Fibroblast of upper back skin (primary cell): ENCODE measurements around the gene ODAD3.
A peak's percentile ranks its signal among the peaks of the same experiment; 100 is the strongest.
"Not testable (repeated sequence)": the region's sequence is repeated elsewhere in the genome, so short reads cannot be mapped to it uniquely, and the experiment has no call there.

Source experiments
- DNase-seq: peaks from one replicate; pipeline ENCODE4 v3.0.0-alpha.2; 2013

Gene ODAD3

DNA sequence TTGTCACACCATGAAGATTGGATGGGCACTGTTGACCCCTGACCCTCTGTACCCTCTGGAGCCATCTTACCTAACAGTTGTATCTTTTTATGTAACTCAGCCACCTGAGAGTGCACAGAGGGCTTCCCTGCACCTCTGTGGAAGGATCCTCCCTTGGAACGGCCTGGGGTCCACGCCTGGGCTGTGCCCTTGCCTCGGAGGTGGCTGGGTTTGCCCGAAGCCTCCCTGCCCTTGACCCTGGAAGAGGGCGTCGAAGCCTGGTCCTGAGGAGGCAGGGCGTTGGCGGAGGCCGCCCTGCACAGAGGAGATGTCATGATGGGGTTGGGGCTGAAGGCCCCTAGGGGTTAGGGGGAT is 241 bp downstream of the ODAD3 start:
- no peak for DNase-seq

DNA sequence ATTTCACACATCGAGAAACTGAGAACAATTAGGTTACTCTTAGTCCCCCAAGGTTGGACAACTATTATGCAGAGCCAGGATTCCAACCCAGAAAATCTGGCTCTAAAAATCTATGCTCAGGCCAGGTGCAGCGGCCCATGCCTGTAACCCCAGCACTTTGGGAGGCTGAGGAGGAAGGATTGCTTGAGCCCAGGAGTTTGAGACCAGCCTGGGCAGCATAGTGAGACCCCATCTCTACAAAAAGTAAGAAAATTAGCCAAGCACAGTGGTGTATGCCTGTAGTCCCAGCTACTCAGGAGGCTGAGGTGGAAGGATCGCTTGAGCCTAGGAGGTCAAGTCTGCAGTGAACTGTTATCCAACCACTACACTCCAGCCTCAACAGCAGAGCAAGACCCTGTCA is 1.4 kb downstream of the ODAD3 start:
- not testable (repeated sequence) for DNase-seq

DNA sequence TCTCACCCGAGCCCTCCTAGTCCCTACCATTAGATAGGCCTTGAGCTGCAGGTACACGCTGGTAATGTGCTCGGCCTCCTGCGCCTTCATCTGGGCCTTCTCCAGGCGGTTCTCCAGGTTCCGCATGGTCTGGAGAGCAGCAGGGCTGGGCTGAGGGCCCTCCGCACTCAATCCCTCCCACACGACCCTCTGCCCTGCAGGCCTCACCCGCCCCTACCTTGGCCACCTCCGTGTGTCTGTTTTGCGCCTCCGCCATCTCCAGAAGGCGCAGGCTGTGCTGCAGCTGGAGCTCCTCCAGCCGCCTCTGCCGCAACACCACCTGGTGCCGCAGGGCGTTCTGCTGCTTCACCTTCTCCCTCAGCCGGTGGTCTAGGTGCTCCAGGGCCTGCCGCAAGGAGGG is 8.3 kb downstream of the ODAD3 start:
- no peak for DNase-seq

DNA sequence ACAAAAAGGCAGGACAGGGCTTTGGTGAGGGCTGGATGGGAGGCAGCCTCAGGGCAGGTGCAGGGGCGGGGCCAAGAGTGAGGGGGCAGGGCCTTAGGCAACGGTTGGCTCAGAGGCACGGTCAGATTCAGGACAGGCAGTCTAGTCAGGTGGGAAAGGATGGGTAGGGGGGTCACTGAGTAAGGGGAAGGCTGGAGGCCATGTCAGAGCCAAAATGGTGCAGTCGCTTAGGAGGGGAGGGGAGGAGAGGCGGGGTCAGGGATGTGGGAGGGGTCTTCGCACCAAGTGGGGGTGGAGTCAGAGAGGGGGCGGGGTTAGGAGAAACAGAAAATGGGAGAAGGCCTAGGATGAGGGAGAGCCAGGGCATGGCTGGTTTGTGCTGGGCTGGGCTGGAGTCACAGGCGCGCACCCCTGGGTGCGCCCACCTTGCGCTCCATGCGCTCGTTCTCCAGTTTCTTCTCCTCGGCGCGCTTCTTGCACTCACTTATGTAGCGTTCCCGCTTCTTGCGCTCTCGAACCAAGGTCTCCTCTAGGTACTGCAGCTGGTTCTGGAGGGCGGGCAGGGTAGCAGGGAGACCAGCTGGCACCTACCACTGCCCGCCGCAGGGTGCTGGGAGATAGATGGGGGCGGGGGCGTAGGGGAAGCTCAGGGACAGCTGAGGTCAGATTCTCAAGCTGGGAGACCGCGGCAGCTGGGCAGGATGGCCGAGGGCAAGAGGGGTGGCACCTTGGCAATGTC is 9.0 kb downstream of the ODAD3 start:
- no peak for DNase-seq

DNA sequence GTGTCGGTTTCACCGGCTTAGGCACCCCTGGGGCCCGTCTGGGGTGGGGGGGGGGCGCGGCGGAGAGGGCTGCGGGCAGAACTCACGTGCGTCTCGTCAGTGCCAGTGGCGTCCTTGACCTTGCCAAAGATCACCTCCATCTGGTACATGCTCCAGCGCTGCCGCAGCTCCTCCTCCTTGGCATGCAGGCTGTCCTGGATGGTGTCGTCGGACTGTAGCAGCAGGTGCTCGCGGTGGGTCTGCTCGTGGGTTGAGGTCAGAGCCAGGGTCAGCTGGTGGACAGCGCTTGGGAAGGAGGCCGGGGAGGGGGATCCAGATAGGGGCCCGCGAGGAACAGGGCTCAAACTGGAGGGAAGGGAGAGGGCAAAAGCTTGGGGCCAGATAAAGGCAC is 11.1 kb downstream of the ODAD3 start:
- DNase-seq, result no peak

DNA sequence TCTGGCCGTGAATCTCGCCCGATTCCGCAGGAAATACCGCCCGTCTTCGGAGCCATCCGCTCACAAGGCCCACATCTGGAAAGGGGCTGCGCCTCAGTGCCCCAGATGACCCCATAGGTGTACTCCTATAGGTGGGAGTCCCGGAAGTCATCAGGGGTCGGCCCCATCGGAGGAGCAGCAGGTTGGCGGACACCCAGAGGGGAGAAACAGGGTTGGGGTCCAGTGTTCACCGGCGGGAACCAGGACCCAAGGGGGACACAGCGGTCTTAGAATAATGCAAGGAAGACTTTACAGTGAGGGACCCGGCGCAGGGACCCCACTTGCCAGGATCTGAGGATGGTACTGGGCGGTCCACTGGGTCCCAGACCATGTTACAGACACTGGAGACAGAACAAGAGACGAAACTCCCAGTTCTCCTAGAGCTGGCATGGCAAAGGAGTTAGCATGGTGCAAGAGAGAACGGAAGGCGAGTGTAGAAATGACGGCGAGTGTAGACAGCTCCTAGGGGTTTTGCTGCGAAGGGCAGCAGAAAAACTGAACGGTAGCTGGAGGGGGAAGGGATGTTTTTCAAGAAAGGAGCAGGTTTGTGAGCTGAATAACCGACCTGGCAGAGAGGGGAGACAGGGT is 11.6 kb downstream of the ODAD3 start:
- DNase-seq, result no peak

DNA sequence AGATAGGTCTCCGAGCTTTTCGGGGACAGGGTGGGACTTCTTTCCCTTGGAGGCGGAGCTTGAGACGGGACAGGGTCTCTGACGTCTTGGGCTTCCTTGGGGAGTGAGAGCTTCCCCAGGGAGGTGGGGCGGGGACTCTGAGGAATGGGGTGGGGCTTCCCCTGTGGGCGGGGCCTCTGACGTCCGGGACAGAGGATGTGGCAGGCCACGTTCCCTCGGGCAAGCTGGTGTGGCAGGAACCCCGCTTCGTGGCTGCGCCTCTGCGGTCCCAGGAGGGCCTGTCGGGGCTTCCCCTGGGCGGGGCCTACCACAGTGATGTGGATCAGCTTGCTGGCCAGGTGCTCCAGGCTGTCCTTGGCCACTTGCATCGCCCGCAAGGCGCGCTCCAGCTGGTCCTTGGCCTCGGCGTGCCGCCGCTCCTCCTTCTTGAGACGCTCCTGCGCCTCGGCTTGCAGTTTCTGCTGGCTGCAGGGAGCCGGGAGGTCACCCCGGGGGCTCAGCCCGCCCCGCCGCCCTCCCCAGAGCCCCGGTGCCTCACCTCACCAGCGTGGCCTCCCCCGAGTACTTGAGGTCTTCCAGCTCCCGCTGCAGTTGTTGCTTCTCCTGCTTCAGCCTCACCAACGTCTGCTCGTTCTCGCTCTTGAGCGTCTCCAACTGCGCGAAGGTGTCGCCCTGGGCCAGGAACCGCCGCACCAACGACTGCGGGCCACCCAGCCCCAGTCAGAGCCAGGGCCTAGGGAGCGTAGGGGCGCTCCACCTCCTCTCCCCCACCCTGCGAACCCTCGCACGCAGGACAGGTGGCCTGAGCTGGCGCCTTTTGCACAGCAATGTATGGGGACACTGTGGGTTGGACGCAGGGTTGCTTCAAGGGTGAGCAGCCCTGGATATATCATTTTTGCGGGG is 12.5 kb downstream of the ODAD3 start:
- DNase-seq, result peak; percentile 30

DNA sequence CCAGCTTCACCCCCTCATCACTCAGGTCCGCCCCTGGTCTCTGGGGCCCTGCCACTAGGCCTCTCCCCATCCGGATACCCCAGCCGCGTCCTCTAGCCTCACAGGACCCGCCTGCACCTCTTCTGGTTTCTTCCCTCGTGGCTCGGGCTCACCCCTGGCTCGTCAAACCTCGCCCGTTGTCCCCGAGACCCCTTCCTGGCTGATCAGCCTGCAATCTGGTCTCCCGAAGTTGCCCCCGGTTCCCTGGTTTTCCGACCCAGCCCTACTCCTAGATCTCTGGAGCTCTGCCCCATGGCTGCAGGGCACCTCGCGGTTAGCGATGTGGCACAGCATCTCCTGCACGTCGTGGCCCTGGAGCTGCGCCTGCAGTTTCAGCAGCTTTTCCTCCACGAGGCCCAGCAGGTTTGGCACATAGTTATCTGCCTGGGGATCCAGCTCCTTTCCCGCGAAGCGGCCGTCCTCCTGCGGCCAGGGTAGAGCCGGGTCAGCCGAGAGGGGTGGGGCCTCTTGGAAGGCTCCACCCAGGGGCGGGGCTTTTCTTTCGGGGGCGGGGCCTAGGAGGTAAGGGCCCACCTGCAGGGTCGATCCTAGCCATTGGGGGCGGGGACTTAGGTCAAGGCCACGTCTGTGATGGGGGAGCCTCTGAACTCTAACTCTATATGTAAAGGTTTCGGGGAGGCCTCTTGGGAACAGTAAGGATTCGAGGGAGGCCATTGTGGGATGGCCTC is 13.4 kb downstream of the ODAD3 start:
- DNase-seq, result no peak

DNA sequence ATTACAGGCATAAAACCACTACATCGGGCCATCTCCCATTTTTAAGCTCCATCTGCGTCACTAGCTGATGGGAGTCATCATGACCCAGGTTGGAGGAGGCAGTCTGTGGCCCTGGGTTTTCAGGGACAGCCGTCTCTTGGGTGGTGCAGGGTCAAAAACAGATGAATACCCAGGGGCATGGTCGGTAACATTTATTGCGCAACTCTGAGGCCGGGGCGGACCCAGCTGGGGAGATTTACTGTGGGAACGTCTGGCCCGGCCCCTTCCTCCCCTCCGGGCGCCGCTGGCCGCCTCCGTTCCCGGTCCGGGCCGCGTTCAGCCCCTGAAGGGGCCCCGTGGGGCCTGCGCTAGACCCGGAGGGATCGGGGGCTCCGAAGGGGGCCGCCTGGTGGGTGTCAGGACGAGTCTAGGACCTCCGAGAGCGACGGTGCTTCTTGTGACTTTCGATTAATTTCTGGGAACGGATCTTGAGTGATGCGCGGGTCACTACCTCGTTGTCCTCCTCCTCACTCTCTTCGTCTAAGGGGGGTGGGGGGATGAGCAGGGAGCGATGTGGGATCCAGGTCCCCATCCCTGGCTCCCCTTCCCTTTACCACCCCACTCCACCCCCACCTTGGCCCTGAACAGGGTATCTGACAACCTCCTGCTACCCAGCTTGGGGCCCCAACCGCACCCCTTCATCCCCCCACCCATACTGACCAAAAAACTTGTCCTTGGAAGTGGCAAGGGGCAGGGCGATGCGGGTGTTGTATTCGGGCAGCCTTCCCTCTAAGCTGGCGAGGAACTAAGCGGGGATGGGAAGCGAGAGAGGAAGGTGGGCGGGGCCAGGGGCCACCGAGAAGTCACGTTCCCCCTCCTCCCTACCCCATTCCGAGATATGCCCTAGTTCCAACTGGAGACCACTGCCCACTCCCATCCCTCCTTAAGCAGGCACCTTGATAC is 14.2 kb downstream of the ODAD3 start:
- DNase-seq, result peak; percentile 9

DNA sequence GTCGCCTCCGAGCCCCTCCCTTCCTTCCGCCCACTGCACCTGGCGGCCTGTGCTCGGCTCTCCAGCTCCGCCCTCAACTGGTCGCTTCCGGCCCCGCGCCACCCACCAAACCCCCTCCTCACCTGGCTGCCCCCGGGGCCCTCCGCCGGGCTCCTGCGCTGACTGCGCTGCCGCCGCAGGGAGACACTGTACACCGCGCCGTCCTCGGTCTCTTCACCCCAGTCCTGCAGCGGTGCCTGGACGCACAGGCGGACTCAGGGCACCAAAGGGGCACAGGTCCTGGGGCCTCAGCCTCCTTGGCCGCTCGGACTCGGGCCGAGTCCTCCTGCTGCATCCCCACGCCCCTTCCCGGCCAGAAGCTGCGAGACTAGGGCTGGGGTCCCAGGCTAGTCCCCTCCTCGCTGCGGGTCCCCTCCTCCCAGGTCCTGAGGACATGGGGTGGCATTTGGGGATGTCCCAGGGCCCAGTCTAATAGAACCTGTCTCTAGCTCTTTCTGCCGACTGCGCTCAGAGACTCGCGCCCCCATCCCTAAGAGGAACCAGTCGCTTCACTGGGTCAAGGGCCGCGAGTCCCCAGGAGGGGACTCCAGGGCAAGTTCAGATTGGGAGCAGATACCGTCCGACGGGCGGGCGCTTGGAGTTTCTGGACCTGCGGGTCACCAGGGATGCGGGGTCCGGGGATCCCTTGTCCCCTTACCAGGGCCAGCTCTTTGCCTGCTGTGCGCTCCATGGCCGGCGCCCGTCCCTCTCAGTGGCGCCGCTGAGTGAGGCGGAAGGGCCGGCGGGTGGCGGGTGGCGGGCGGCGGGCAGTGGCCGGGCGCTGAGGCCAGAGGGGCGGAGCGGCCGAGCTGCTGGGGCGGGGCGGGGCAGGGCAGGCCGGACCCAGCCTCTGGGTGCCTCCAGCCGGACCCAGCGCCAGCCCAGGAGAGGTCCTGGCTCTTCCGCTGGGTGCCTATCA is 16.1 kb downstream of the ODAD3 start, which contains the start of gene RGL3:
TSS of gene RGL3 (minus strand) at position 766 of the 958 bp plus-strand sequence. CDS start at position 730, 36 bp downstream.
- DNase-seq, result no peak

DNA sequence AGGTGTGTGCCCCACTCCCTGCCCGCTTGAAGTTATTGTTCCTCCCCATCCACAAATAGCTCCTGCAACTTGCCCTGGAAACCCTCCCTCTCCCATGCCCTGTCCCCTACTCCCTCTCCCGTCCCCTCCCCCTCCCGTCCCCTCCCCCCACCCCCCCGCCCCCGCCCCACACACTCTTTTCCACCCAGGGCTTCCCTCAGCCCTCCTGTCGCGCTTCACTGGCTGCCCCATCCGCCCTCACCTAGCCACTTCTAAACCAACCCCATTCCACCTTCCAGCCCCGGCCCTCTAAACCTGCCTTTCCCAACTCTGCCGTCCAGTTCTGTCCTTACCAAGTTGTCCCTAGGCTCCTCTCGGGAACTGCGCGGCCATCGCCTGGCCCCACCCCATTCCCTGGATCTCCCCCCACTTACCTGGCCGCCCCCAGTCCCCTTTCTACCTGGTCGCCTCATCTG is 16.8 kb downstream of the ODAD3 start:
- no peak for DNase-seq

DNA sequence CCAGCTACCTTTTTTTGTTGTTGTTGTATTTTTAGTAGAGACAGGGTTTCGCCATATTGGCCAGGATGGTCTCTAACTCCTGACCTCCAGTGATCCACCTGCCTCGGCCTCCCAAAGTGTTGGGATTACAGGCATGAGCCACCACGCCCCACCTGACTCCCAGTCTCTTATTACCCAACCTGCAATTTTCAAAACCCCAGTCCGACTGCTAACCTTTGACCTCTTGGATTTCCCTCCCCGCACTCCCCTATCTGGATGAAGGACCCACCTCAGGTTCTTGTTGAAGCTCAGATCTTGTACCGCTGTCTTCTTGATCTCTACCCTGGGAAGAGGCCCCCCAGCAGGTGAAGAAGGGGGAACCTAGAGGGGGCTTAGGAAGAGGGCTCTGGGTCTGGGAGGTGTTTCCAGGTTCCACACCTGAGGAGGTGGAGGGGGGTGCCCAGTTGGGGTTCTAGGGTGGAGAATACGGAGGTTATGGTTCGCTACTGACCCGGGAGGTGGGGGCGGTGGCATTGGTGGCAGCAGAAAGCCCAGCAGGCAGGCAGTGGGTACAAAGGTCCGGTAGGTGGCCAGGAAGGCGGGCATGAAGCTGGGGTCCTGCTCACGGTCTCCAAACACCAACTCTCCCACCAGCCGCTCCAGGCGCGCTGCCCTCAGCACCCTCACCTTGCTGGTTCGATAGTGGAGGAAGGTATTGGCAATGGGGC is 18.4 kb downstream of the ODAD3 start:
- DNase-seq, result no peak

DNA sequence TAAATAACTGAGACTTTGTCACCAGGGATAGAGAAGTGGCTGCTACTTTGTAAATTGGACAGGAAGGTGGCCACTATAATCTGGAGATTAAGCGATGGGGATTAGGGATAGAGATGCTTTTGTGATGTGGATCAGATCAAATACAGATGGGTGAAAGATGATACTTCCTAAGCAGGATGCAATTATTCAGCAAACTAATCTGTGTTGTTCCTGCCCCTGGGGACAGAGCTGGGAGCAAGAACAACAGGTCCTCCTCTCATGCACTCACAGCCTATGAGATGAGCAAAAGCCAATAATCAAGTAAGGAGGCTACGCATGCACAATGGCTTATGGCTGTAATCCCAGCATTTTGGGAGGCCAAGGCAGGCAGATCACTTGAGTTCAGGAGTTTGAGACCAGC is 20.4 kb downstream of the ODAD3 start:
- no peak for DNase-seq

DNA sequence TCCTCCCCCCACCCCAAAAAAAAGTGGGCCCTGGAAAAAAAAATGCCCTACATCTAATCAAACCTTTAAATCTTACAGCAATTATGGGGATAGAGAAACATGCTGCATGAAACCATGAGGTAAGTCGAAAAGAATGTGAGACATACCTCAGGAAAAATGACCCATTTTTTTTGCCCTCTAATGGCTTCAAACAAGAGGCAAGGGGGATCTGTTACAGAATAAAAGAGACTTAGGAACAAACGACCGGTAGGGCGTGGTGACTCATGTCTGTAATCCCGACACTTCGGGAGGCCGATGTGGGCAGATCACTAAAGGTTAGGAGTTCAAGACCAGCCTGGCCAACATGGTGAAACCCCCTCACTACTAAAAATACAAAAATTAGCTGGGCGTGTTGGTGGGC is 24.2 kb downstream of the ODAD3 start:
- peak; percentile 40 for DNase-seq

DNA sequence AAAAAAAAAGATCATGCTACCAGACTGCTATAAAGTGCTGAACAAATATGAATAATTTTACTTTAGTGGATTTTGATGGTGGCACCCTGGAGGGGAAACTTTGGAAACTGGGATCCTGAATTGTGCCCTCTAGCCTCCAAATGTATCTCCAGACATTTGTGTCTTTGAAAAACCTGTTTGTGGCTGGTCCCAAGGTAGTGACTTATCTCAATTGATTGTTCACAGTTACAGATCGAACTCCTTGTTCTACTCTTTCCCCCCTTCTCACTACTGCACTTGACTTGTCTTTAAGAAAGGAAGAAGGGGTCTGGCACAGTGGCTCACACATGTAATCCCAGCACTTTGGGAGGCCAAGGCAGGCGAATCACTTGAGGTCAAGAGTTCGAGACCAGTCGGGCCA is 26.3 kb downstream of the ODAD3 start:
- no peak for DNase-seq

DNA sequence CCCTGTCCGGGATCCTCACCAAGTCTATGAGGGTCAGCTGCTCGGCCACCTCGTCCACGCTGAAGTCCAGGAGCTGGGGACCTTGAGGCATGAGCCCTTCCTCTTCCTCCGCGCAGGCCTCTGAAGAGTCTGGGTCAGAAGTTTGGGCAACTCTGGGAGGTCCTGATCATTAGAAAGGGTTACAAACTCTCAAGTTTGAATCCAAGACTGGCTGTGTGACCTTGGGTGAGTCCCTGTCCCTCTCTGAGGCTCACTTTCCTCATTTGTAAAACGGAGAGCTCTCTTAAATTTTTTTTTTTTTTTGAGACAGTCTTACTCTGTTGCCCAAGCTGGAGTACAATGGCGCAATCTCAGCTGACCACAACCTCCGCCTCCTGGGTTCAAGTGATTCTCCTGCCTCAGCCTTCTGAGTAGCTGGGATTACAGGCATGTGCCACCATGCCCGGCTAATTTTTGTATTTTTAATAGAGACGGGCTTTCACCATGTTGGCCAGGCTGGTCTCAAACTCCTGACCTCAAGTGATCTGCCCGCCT is 28.2 kb downstream of the ODAD3 start:
- DNase-seq, result not testable (repeated sequence)

DNA sequence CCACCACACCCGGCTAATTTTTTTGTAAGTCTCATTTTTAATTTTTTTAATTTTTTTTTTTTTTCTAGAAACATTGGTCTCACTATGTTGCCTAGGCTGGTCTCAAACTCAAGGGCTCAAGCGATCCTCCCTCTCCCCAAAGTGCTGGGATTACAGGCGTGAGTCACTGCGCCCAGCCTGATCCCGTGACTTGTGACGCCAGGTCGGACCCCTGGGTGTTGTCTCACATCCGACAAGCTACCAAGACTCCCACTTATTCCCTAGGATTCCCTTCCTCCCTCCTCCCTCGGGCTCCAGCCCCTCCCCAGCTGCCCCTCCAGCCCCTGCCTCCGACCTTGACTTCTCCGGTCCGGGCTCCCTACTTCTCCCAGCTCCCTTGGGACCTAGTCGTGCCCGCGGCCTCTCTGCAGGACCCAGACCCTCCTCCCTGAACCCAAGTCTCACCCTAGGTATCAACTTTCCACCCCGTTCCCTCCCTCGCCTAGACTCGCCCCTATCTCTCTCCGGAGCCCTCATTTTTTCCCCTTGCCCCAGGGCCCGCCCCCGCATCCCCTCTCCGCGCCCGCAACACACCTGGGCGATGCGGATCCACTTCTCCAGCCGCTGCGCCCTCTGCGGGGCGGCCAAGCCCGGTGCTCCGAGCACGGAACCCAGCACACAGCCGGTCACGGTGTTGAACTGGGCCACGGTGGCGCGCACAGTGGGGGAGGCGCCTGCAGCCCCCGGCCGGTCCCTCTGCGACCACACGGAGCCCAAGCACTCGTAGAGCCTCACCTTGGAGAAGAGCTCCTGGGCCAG is 28.9 kb downstream of the ODAD3 start:
- no peak for DNase-seq

DNA sequence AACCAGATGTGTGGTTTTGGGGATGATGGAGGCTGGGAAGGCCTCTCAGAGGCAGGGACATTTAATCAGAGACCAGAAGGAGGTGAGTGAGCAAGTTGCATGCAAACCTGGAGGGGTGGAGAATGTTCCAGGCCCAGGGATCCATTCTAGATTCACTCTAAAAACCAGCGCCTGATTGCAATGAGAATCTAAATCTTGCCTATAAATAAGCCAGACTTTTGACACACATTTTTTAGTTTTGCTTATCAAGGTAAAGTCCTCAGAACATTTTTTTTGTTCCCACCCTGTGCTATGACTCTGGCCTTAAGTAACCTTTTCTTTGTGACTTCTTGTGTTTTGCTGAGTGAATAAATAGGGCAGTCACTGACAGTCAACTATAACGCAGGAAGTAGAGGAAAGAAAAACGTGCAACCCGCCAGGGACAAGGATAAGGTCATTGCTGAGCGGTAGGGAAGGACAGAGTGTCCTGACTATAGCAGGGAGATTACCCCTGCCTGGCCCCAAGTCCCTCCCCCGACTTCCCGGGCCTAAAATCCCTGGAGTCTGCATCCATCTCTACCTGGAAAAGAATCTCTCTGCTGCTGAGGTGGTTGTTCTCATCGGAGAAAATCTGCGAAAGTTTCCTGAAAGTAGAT is 30.2 kb downstream of the ODAD3 start:
- DNase-seq, result no peak
